WTC11 (cell line): ENCODE measurements around the gene ANAPC16. TPM values are rescaled to one million over a fixed set of nuclear protein-coding genes. Genes with fewer than 3 reads are reported as not detected.
A peak's percentile ranks its signal among the peaks of the same experiment; 100 is the strongest.

Experiments
- ATAC-seq: fragments of 200-7000 bp; cut with Tn5 transposase; 2 replicates; pipeline ENCODE4 v1.10.0; 2021; ENCODE audit warnings: mild to moderate bottlenecking, moderate library complexity
- CTCF ChIA-PET: fragments of 300-600 bp; sonication (Branson Sonifier 250); formaldehyde crosslinking; loops from one replicate; lab custom pipeline; 2021; ENCODE audit warnings: antibody characterized with exemption; lab: Charles Lee
- POLR2A ChIA-PET: fragments of 350-600 bp; sonication (Branson Sonifier 250); formaldehyde crosslinking; loops from one replicate; lab custom pipeline; 2021; ENCODE audit warnings: antibody characterized with exemption; lab: Charles Lee
- DNase-seq: peaks from one replicate; pipeline ENCODE4 v3.0.0; 2021; ENCODE audit warnings: low spot score
- H3K27ac Mint-ChIP-seq: 2 replicates; pipeline ENCODE4 v1.8.0; 2021; ENCODE audit warnings: mixed read lengths
- H3K27me3 Mint-ChIP-seq: 2 replicates; pipeline ENCODE4 v1.8.0; 2021; ENCODE audit warnings: low read depth, mild to moderate bottlenecking, moderate library complexity, mixed read lengths
- H3K36me3 Mint-ChIP-seq: 2 replicates; pipeline ENCODE4 v1.8.0; 2021; ENCODE audit warnings: mixed read lengths
- H3K4me1 Mint-ChIP-seq: 2 replicates; pipeline ENCODE4 v1.8.0; 2022; ENCODE audit warnings: mixed read lengths
- H3K4me3 Mint-ChIP-seq: 2 replicates; pipeline ENCODE4 v1.8.0; 2021; ENCODE audit warnings: mild to moderate bottlenecking, moderate library complexity, mixed read lengths
- H3K9me3 Mint-ChIP-seq: 2 replicates; pipeline ENCODE4 v1.8.0; 2021; ENCODE audit warnings: mixed read lengths
- CBFB ChIP-seq: sonication (generic); formaldehyde crosslinking; IDR thresholded peaks from 2 replicates; pipeline ENCODE4 v1.8.1; 2022; ENCODE audit warnings: mild to moderate bottlenecking, low read depth, missing genetic modification reagents
- CREM ChIP-seq: sonication (generic); formaldehyde crosslinking; IDR thresholded peaks from 2 replicates; pipeline ENCODE4 v1.8.1; 2022; ENCODE audit warnings: mild to moderate bottlenecking, missing genetic modification reagents, moderate library complexity
- ESRRA ChIP-seq: sonication (generic); formaldehyde crosslinking; IDR thresholded peaks from 2 replicates; pipeline ENCODE4 v1.8.1; 2022; ENCODE audit warnings: mild to moderate bottlenecking, missing genetic modification reagents, borderline replicate concordance
- FOXJ3 ChIP-seq: sonication (generic); formaldehyde crosslinking; IDR thresholded peaks from 2 replicates; pipeline ENCODE4 v1.9.0; 2021; ENCODE audit warnings: missing genetic modification reagents, mild to moderate bottlenecking, borderline replicate concordance
- FOXK1 ChIP-seq: sonication (generic); formaldehyde crosslinking; IDR thresholded peaks from 2 replicates; pipeline ENCODE4 v1.8.0; 2022; ENCODE audit warnings: mild to moderate bottlenecking, moderate library complexity, missing genetic modification reagents
- IRF2 ChIP-seq: sonication (generic); formaldehyde crosslinking; IDR thresholded peaks from 2 replicates; pipeline ENCODE4 v1.8.0; 2022; ENCODE audit warnings: low read depth, missing genetic modification reagents, borderline replicate concordance
- NFYB ChIP-seq: sonication (generic); formaldehyde crosslinking; conservative IDR thresholded peaks from 2 replicates; pipeline ENCODE4 v1.8.0; 2022; ENCODE audit warnings: low read depth, missing genetic modification reagents
- NR2C2 ChIP-seq: sonication (generic); formaldehyde crosslinking; IDR thresholded peaks from 2 replicates; pipeline ENCODE4 v1.8.0; 2022; ENCODE audit warnings: mild to moderate bottlenecking, missing genetic modification reagents
- RELA ChIP-seq: sonication (generic); formaldehyde crosslinking; IDR thresholded peaks from 2 replicates; pipeline ENCODE4 v1.8.1; 2022; ENCODE audit warnings: missing genetic modification reagents, mild to moderate bottlenecking, borderline replicate concordance
- SP1 ChIP-seq: sonication (generic); formaldehyde crosslinking; conservative IDR thresholded peaks from 2 replicates; pipeline ENCODE4 v1.8.1; 2022; ENCODE audit warnings: missing genetic modification reagents
- TCF7 ChIP-seq: sonication (generic); formaldehyde crosslinking; IDR thresholded peaks from 2 replicates; pipeline ENCODE4 v1.8.0; 2022; ENCODE audit warnings: mild to moderate bottlenecking, low read depth, missing genetic modification reagents, moderate library complexity
- TEAD1 ChIP-seq: sonication (generic); formaldehyde crosslinking; IDR thresholded peaks from 2 replicates; pipeline ENCODE4 v1.8.0; 2022; ENCODE audit warnings: mild to moderate bottlenecking, missing genetic modification reagents
- ZNF263 ChIP-seq: sonication (generic); formaldehyde crosslinking; IDR thresholded peaks from 2 replicates; pipeline ENCODE4 v1.8.1; 2022; ENCODE audit warnings: low read depth, mild to moderate bottlenecking, moderate library complexity, missing genetic modification reagents
- ZNF317 ChIP-seq: sonication (generic); formaldehyde crosslinking; IDR thresholded peaks from 2 replicates; pipeline ENCODE4 v1.8.1; 2023; ENCODE audit warnings: low read depth, mild to moderate bottlenecking, moderate library complexity, missing genetic modification reagents, borderline replicate concordance
- ZNF416 ChIP-seq: fragments of 250-450 bp; sonication (Bioruptor Pico); IDR thresholded peaks from 2 replicates; pipeline ENCODE4 v1.9.0; 2021; ENCODE audit warnings: mild to moderate bottlenecking, inconsistent platforms
- ZNF423 ChIP-seq: fragments of 250-450 bp; sonication (Bioruptor Pico); IDR thresholded peaks from 2 replicates; pipeline ENCODE4 v2.1.2; 2022; ENCODE audit warnings: mild to moderate bottlenecking, moderate library complexity
- total RNA-seq: library from RNA; stranded (reverse); gene quantifications from 3 replicates; pipeline ENCODE4 v1.2.3, GENCODE V29; 2021
- TF ChIP-seq, protein P1 (sequence below): sonication (generic); formaldehyde crosslinking; IDR thresholded peaks from 2 replicates; pipeline ENCODE4 v1.8.1; 2023; ENCODE audit warnings: mild to moderate bottlenecking, missing genetic modification reagents, moderate library complexity
- TF ChIP-seq, protein P2 (sequence below): sonication (generic); formaldehyde crosslinking; IDR thresholded peaks from 2 replicates; pipeline ENCODE4 v1.8.1; 2023; ENCODE audit warnings: mild to moderate bottlenecking, moderate library complexity, missing genetic modification reagents
- TF ChIP-seq, protein P3 (sequence below): fragments of 250-450 bp; sonication (Bioruptor Pico); IDR thresholded peaks from 2 replicates; pipeline ENCODE4 v1.9.0; 2021; ENCODE audit warnings: mild to moderate bottlenecking
- TF ChIP-seq, protein P4 (sequence below): sonication (generic); formaldehyde crosslinking; conservative IDR thresholded peaks from 2 replicates; pipeline ENCODE4 v1.8.1; 2023; ENCODE audit warnings: mild to moderate bottlenecking, low read depth, missing genetic modification reagents, moderate library complexity
- TF ChIP-seq, protein P5 (sequence below): sonication (generic); formaldehyde crosslinking; IDR thresholded peaks from 2 replicates; pipeline ENCODE4 v1.8.1; 2023; ENCODE audit warnings: mild to moderate bottlenecking, missing genetic modification reagents
- TF ChIP-seq, protein P6 (sequence below): fragments of 250-450 bp; sonication (Bioruptor Pico); IDR thresholded peaks from 2 replicates; pipeline ENCODE4 v1.8.0; 2021; ENCODE audit warnings: mild to moderate bottlenecking

ANAPC16 gene
- total RNA-seq, 1 experiment from 2014 or later, result 52.3 TPM

DNA sequence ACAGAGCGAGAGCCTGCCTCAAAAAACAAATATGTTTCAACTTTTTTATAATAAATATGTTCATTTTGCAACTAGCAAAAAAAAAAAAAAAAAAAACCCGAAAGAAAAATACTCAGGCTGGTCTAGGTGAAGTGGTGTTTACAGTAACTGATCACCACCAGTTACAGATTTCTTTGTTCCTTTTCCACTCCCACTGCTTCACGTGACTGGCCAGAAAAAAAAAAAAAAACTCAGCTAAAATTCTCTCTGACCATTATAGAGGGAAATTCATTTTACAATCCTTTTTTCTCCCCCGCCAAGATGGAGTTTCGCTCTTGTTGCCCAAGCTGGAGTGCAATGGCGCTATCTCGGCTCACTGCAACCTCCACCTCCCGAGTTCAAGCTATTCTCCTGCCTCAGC, 4.8 kb downstream of the ANAPC16 start:
- H3K4me3 Mint-ChIP-seq, result no peak overlapping the region
- no peak for ATAC-seq
- H3K36me3 Mint-ChIP-seq, result peaks cover 10% of the 10 kb centered on the region
- TF ChIP-seq CBFB (CRISPR knock-in tag) (no peak), RELA (CRISPR knock-in tag) (no peak), TCF7 (no peak), ZNF423 (CRISPR knock-in tag) (no peak), NFYB (CRISPR knock-in tag) (no peak), NR2C2 (no peak), SP1 (CRISPR knock-in tag) (no peak), CREM (CRISPR knock-in tag) (no peak), ZNF317 (CRISPR knock-in tag) (no peak), ESRRA (CRISPR knock-in tag) (no peak), ZNF416 (CRISPR knock-in tag) (no peak), IRF2 (CRISPR knock-in tag) (no peak), ZNF263 (CRISPR knock-in tag) (no peak), FOXJ3 (no peak)
- TF ChIP-seq, protein P1, sequence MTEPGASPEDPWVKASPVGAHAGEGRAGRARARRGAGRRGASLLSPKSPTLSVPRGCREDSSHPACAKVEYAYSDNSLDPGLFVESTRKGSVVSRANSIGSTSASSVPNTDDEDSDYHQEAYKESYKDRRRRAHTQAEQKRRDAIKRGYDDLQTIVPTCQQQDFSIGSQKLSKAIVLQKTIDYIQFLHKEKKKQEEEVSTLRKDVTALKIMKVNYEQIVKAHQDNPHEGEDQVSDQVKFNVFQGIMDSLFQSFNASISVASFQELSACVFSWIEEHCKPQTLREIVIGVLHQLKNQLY (CRISPR knock-in tag), result no peak
- TF ChIP-seq, protein P2, sequence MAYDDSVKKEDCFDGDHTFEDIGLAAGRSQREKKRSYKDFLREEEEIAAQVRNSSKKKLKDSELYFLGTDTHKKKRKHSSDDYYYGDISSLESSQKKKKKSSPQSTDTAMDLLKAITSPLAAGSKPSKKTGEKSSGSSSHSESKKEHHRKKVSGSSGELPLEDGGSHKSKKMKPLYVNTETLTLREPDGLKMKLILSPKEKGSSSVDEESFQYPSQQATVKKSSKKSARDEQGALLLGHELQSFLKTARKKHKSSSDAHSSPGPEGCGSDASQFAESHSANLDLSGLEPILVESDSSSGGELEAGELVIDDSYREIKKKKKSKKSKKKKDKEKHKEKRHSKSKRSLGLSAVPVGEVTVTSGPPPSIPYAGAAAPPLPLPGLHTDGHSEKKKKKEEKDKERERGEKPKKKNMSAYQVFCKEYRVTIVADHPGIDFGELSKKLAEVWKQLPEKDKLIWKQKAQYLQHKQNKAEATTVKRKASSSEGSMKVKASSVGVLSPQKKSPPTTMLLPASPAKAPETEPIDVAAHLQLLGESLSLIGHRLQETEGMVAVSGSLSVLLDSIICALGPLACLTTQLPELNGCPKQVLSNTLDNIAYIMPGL (CRISPR knock-in tag), result no peak
- TF ChIP-seq, protein P3, sequence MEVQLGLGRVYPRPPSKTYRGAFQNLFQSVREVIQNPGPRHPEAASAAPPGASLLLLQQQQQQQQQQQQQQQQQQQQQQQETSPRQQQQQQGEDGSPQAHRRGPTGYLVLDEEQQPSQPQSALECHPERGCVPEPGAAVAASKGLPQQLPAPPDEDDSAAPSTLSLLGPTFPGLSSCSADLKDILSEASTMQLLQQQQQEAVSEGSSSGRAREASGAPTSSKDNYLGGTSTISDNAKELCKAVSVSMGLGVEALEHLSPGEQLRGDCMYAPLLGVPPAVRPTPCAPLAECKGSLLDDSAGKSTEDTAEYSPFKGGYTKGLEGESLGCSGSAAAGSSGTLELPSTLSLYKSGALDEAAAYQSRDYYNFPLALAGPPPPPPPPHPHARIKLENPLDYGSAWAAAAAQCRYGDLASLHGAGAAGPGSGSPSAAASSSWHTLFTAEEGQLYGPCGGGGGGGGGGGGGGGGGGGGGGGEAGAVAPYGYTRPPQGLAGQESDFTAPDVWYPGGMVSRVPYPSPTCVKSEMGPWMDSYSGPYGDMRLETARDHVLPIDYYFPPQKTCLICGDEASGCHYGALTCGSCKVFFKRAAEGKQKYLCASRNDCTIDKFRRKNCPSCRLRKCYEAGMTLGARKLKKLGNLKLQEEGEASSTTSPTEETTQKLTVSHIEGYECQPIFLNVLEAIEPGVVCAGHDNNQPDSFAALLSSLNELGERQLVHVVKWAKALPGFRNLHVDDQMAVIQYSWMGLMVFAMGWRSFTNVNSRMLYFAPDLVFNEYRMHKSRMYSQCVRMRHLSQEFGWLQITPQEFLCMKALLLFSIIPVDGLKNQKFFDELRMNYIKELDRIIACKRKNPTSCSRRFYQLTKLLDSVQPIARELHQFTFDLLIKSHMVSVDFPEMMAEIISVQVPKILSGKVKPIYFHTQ (CRISPR knock-in tag), result no peak
- TF ChIP-seq, all 79 proteins: peak for 0
- H3K27me3 Mint-ChIP-seq, result no peaks in the 10 kb centered on the region; the same call in 1 of the 2 replicates
- ChIA-PET CTCF (interaction anchor here (0.9 to 1.3 kb wide), 2 partner anchors 54 to 137 kb away, joined by 3 read pairs; no protein-coding TSS in a partner anchor), POLR2A (interaction anchor here (0.8 kb wide), 1 partner anchor 100 kb away, joined by 12 read pairs; no protein-coding TSS in a partner anchor)
- DNase-seq, result no peak
- peak overlapping the region; percentile 53; the same call in 1 of the 2 replicates for H3K27ac Mint-ChIP-seq
- peaks cover 12% of the 10 kb centered on the region for H3K4me1 Mint-ChIP-seq
- H3K9me3 Mint-ChIP-seq, result no peaks in the 10 kb centered on the region

DNA sequence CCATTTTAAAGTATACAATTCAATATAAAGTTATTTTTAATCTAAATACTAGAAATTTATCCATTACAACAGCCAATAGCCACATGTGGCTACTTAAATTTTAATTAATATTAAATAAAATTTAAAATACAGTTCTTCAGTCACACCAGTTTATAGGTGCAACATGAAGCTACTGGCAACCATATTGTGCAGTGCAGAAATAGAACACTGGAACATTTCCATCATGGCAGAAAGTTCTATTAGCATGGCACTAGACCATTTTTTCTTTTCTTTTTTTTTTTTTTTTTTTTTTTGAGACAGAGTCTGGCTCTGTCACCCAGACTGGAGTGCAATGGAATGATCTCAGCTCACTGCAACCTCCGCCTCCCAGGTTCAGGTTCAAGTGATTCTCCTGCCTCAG, 5.5 kb downstream of the ANAPC16 start:
- Mint-ChIP-seq H3K9me3 (no peaks in the 10 kb centered on the region), H3K36me3 (peaks cover 10% of the 10 kb centered on the region), H3K27ac (no peak overlapping the region), H3K27me3 (no peaks in the 10 kb centered on the region), H3K4me3 (no peak overlapping the region), H3K4me1 (peaks cover 12% of the 10 kb centered on the region)
- ChIA-PET CTCF (interaction anchor here (0.6 to 1.3 kb wide), 3 partner anchors 54 to 138 kb away, joined by 3 read pairs; no protein-coding TSS in a partner anchor), POLR2A (interaction anchor here (0.8 kb wide), 1 partner anchor 99 kb away, joined by 12 read pairs; no protein-coding TSS in a partner anchor)
- ATAC-seq, result no peak
- DNase-seq, result no peak
- TF ChIP-seq, protein P4, sequence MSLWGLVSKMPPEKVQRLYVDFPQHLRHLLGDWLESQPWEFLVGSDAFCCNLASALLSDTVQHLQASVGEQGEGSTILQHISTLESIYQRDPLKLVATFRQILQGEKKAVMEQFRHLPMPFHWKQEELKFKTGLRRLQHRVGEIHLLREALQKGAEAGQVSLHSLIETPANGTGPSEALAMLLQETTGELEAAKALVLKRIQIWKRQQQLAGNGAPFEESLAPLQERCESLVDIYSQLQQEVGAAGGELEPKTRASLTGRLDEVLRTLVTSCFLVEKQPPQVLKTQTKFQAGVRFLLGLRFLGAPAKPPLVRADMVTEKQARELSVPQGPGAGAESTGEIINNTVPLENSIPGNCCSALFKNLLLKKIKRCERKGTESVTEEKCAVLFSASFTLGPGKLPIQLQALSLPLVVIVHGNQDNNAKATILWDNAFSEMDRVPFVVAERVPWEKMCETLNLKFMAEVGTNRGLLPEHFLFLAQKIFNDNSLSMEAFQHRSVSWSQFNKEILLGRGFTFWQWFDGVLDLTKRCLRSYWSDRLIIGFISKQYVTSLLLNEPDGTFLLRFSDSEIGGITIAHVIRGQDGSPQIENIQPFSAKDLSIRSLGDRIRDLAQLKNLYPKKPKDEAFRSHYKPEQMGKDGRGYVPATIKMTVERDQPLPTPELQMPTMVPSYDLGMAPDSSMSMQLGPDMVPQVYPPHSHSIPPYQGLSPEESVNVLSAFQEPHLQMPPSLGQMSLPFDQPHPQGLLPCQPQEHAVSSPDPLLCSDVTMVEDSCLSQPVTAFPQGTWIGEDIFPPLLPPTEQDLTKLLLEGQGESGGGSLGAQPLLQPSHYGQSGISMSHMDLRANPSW (CRISPR knock-in tag), result no peak
- TF ChIP-seq, protein P3 (CRISPR knock-in tag), result no peak
- TF ChIP-seq ZNF263 (CRISPR knock-in tag), result no peak
- no peak for TF ChIP-seq TEAD1 (CRISPR knock-in tag)
- TF ChIP-seq, protein P5, sequence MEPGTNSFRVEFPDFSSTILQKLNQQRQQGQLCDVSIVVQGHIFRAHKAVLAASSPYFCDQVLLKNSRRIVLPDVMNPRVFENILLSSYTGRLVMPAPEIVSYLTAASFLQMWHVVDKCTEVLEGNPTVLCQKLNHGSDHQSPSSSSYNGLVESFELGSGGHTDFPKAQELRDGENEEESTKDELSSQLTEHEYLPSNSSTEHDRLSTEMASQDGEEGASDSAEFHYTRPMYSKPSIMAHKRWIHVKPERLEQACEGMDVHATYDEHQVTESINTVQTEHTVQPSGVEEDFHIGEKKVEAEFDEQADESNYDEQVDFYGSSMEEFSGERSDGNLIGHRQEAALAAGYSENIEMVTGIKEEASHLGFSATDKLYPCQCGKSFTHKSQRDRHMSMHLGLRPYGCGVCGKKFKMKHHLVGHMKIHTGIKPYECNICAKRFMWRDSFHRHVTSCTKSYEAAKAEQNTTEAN (CRISPR knock-in tag), result no peak
- no peak for TF ChIP-seq FOXK1 (CRISPR knock-in tag)
- TF ChIP-seq, protein P6, sequence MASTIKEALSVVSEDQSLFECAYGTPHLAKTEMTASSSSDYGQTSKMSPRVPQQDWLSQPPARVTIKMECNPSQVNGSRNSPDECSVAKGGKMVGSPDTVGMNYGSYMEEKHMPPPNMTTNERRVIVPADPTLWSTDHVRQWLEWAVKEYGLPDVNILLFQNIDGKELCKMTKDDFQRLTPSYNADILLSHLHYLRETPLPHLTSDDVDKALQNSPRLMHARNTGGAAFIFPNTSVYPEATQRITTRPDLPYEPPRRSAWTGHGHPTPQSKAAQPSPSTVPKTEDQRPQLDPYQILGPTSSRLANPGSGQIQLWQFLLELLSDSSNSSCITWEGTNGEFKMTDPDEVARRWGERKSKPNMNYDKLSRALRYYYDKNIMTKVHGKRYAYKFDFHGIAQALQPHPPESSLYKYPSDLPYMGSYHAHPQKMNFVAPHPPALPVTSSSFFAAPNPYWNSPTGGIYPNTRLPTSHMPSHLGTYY (CRISPR knock-in tag), result no peak
